B cell (primary cell): Measurements from ENCODE around the gene CCDC192. TPM values are rescaled to one million over a fixed set of nuclear protein-coding genes. Genes with fewer than 3 reads are reported as not detected.

ENCODE experiments used
- ATAC-seq: fragments of 200-7000 bp; cut with Tn5 transposase; one replicate; pipeline ENCODE4 v1.10.0; 2021; ENCODE audit warnings: low read depth, mild to moderate bottlenecking, moderate number of reproducible peaks, moderate library complexity
- CTCF ChIA-PET: fragments of 350-600 bp; sonication (Branson Sonifier 250); formaldehyde crosslinking; loops from one replicate; lab custom pipeline; 2021; ENCODE audit warnings: antibody characterized with exemption, inconsistent platforms; lab: Charles Lee
- POLR2A ChIA-PET: fragments of 350-600 bp; sonication (Branson Sonifier 250); formaldehyde crosslinking; loops from one replicate; lab custom pipeline; 2021; ENCODE audit warnings: antibody characterized with exemption; lab: Charles Lee
- DNase-seq: peaks from one replicate; pipeline ENCODE4 v3.0.0; 2013
- H2AFZ ChIP-seq: 2 replicates; pipeline ENCODE4 v1.6.1; 2012; ENCODE audit warnings: mild to moderate bottlenecking, low read depth, low read length; ENCODE audit not compliant: insufficient read depth, poor library complexity, severe bottlenecking
- H3K27ac ChIP-seq, 2 donors: 1 replicate in 1 of 2; 2 replicates in 1 of 2; pipeline ENCODE4 v1.5.1; 2012 to 2013; ENCODE audit warnings: low read length in 2 of 2, mild to moderate bottlenecking in 2 of 2, moderate library complexity in 1 of 2
- H3K27me3 ChIP-seq, 4 experiments: fragments of 200-600 bp in 1 of 4; sonication (generic) in 1 of 4; replicated peaks in 1 of 4; 1 replicate in 2 of 4; 2 replicates in 2 of 4; pipeline versions ENCODE4 v1.6.1 to v1.7.0; 2013 to 2016; ENCODE audit warnings: low read length in 3 of 4, mild to moderate bottlenecking in 2 of 4, mixed read lengths in 1 of 4, moderate library complexity in 1 of 4; ENCODE audit not compliant: insufficient read depth in 4 of 4, control insufficient read depth in 3 of 4; ENCODE audit errors: control extremely low read depth in 1 of 4
- H3K36me3 ChIP-seq, 2 experiments: replicated peaks in 1 of 2; 1 replicate in 1 of 2; 2 replicates in 1 of 2; pipeline versions ENCODE4 v1.6.1 to v1.7.1; 2013; ENCODE audit warnings: low read length in 1 of 2; ENCODE audit not compliant: insufficient read depth in 2 of 2, control insufficient read depth in 1 of 2; ENCODE audit errors: control extremely low read depth in 1 of 2, extremely low read depth in 1 of 2
- H3K4me1 ChIP-seq, 2 donors: fragments of 200-600 bp in 1 of 2; sonication (generic) in 1 of 2; 1 replicate in 1 of 2; 2 replicates in 1 of 2; pipeline versions ENCODE4 v1.5.1 to v1.6.1; 2013 to 2017; ENCODE audit warnings: low read length in 2 of 2; ENCODE audit not compliant: control insufficient read depth in 2 of 2, insufficient read depth in 2 of 2
- H3K4me2 ChIP-seq: replicated peaks from 2 replicates; pipeline ENCODE3; 2012; ENCODE audit warnings: mild to moderate bottlenecking, low read depth, low read length; ENCODE audit not compliant: poor library complexity, severe bottlenecking
- H3K4me3 ChIP-seq, 5 experiments: fragments of 200-600 bp in 1 of 5; sonication (generic) in 1 of 5; 1 replicate in 3 of 5; 2 replicates in 2 of 5; pipeline versions ENCODE4 v1.5.1 to v1.7.0; 2011 to 2016; ENCODE audit warnings: low read length in 4 of 5, mild to moderate bottlenecking in 4 of 5, low read depth in 2 of 5, control low read depth in 1 of 5, moderate library complexity in 1 of 5; ENCODE audit not compliant: insufficient read depth in 1 of 5; ENCODE audit errors: control extremely low read depth in 1 of 5, extremely low read depth in 1 of 5
- H3K79me2 ChIP-seq: fragments of 200-600 bp; sonication (generic); one replicate; pipeline ENCODE4 v1.6.0; 2016; ENCODE audit warnings: low read length; ENCODE audit not compliant: control insufficient read depth, insufficient read depth
- H3K9ac ChIP-seq: fragments of 200-600 bp; sonication (generic); 2 replicates; pipeline ENCODE4 v1.6.1; 2017; ENCODE audit warnings: mild to moderate bottlenecking, low read length, moderate library complexity
- H3K9me3 ChIP-seq, 3 donors: one replicate each; pipeline versions ENCODE4 v1.6.1 to v1.7.1; 2013; ENCODE audit warnings: low read length in 2 of 3; ENCODE audit not compliant: control insufficient read depth in 2 of 3, insufficient read depth in 1 of 3; ENCODE audit errors: control extremely low read depth in 1 of 3
- H4K20me1 ChIP-seq: 2 replicates; pipeline ENCODE4 v1.6.0; 2012; ENCODE audit warnings: mild to moderate bottlenecking, low read length; ENCODE audit not compliant: insufficient read depth, control insufficient read depth, poor library complexity, severe bottlenecking
- H3K27ac Mint-ChIP-seq: one replicate; pipeline ENCODE4 v1.8.0; 2021; ENCODE audit warnings: mixed read lengths
- H3K27me3 Mint-ChIP-seq: one replicate; pipeline ENCODE4 v1.8.0; 2021; ENCODE audit warnings: mixed read lengths
- H3K4me1 Mint-ChIP-seq: one replicate; pipeline ENCODE4 v1.8.0; 2021; ENCODE audit warnings: mixed read lengths
- H3K4me3 Mint-ChIP-seq: one replicate; pipeline ENCODE4 v1.8.0; 2021; ENCODE audit warnings: mixed read lengths
- H3K9me3 Mint-ChIP-seq: one replicate; pipeline ENCODE4 v1.8.0; 2022; ENCODE audit warnings: mixed read lengths; ENCODE audit not compliant: insufficient read depth
- CTCF ChIP-seq: fragments of 200-600 bp; IDR thresholded peaks from one replicate; pipeline ENCODE4 v1.8.0; 2022; ENCODE audit warnings: antibody characterized with exemption, mild to moderate bottlenecking
- EZH2 ChIP-seq: IDR thresholded peaks from 2 replicates; pipeline ENCODE4 v1.6.1; 2012; ENCODE audit warnings: borderline replicate concordance, low read depth, mild to moderate bottlenecking, moderate library complexity, low read length; ENCODE audit not compliant: insufficient read depth, poor library complexity, severe bottlenecking
- WGBS: methylation state at CpG from one replicate; pipeline ENCODE4 v1.1.5; 2013; ENCODE audit warnings: missing lambda C conversion rate; ENCODE audit not compliant: insufficient coverage; 5-methylcytosine and 5-hydroxymethylcytosine counted together
- intact Hi-C: fragments of 100-400 bp; cut with micrococcal nuclease; formaldehyde crosslinking; loops from one replicate; pipeline ENCODE4 v1.10.0; 2022
- polyA plus RNA-seq: library from polyadenylated mRNA; depleted of rRNA; stranded (reverse); fragments of >200 nt; gene quantifications from 2 replicates; pipeline ENCODE4 v1.2.3, GENCODE V29; 2012
- total RNA-seq, 2 donors: library from RNA; stranded (reverse); fragments of 120-200 nt in 1 of 2; gene quantifications; 1 replicate in 1 of 2; 2 replicates in 1 of 2; pipeline versions ENCODE4 v1.2.3 to v1.2.4, GENCODE V29; 2013 to 2022

CCDC192 gene
- total and polyA plus RNA-seq, 2 donors (not counting 1 experiment from before 2014, with no cell fraction given), result not detected

GRCh38 chr5:127941646-127942045 lies 238.5 kb downstream of the CCDC192 start:
- 74% methylated on average over 7 of the region's 9 CpGs for WGBS
- H3K9me3 Mint-ChIP-seq, result no peaks in the 10 kb centered on the region
- H3K4me1 Mint-ChIP-seq, result no peaks in the 10 kb centered on the region
- H3K27ac Mint-ChIP-seq, result no peak overlapping the region
- no peak overlapping the region for H3K4me2 ChIP-seq
- H3K4me3 ChIP-seq, result no peak overlapping the region
- H3K9me3 ChIP-seq, result no peaks in the 10 kb centered on the region
- no peak overlapping the region for H3K27ac ChIP-seq
- H3K79me2 ChIP-seq, result no peaks in the 10 kb centered on the region
- H2AFZ ChIP-seq, result no peak overlapping the region
- DNase-seq (no peak), ATAC-seq (no peak)
- H3K9ac ChIP-seq, result no peak overlapping the region
- intact Hi-C loops, result no loop called here
- H3K4me3 Mint-ChIP-seq, result no peak overlapping the region
- TF ChIP-seq EZH2 (no peak), CTCF (no peak)
- H3K4me1 ChIP-seq, result no peaks in the 10 kb centered on the region
- CTCF ChIA-PET, result no interaction called here
- H4K20me1 ChIP-seq, result no peaks in the 10 kb centered on the region
- POLR2A ChIA-PET, result no interaction called here
- H3K27me3 ChIP-seq, result no peaks in the 10 kb centered on the region
- no peaks in the 10 kb centered on the region for H3K36me3 ChIP-seq
- no peaks in the 10 kb centered on the region for H3K27me3 Mint-ChIP-seq

- no peaks in the 10 kb centered on the region for H3K9me3 ChIP-seq
- no peaks in the 10 kb centered on the region for H3K4me1 ChIP-seq
- no peak for TF ChIP-seq CTCF
- TF ChIP-seq EZH2, result no peak
- no CpG with 5 or more reads among the region's 3 CpGs for WGBS
- Mint-ChIP-seq H3K4me1 (no peaks in the 10 kb centered on the region), H3K9me3 (no peaks in the 10 kb centered on the region), H3K27me3 (no peaks in the 10 kb centered on the region), H3K4me3 (no peak overlapping the region), H3K27ac (no peak overlapping the region)
- H4K20me1 ChIP-seq, result no peaks in the 10 kb centered on the region
- no peak overlapping the region for H3K4me2 ChIP-seq
- H3K79me2 ChIP-seq, result no peaks in the 10 kb centered on the region
- no peak overlapping the region for H2AFZ ChIP-seq
- no peaks in the 10 kb centered on the region for H3K27me3 ChIP-seq
- no peak overlapping the region for H3K27ac ChIP-seq
- H3K9ac ChIP-seq, result no peak overlapping the region
- intact Hi-C loops, result no loop called here
- no peak for DNase-seq
- H3K36me3 ChIP-seq, result no peaks in the 10 kb centered on the region
- no peak overlapping the region for H3K4me3 ChIP-seq
- no peak for ATAC-seq
- ChIA-PET CTCF (no interaction called here), POLR2A (no interaction called here)
Measured at GRCh38 chr5:127942246-127943060, 239.3 kb downstream of the CCDC192 start.
